KMS-11 (cell line): ENCODE measurements around the gene APOM.

Experiments used
- H2AFZ ChIP-seq: fragments of 200-600 bp; sonication (generic); 2 replicates; pipeline ENCODE4 v1.6.1; 2016; ENCODE audit warnings: antibody characterized with exemption, mixed run types, low read depth
- H3K27ac ChIP-seq: fragments of 200-600 bp; sonication (generic); 2 replicates; pipeline ENCODE4 v1.6.1; 2016; ENCODE audit warnings: mild to moderate bottlenecking, mixed run types
- H3K27me3 ChIP-seq: fragments of 200-600 bp; sonication (generic); 2 replicates; pipeline ENCODE4 v1.6.1; 2017; ENCODE audit warnings: mild to moderate bottlenecking, low read depth, mixed run types, moderate library complexity; ENCODE audit not compliant: insufficient read depth
- H3K36me3 ChIP-seq: fragments of 200-600 bp; sonication (generic); 2 replicates; pipeline ENCODE4 v1.6.1; 2017; ENCODE audit warnings: mild to moderate bottlenecking, mixed run types; ENCODE audit not compliant: insufficient read depth
- H3K4me1 ChIP-seq: fragments of 200-600 bp; sonication (generic); 2 replicates; pipeline ENCODE4 v1.6.1; 2016; ENCODE audit warnings: mild to moderate bottlenecking, low read depth, mixed run types; ENCODE audit not compliant: poor library complexity, severe bottlenecking
- H3K4me2 ChIP-seq: fragments of 200-600 bp; sonication (generic); 2 replicates; pipeline ENCODE4 v1.7.0; 2016; ENCODE audit warnings: mild to moderate bottlenecking, mixed run types
- H3K4me3 ChIP-seq: fragments of 200-600 bp; sonication (generic); IDR thresholded peaks from 2 replicates; pipeline ENCODE4 v1.6.1; 2017; ENCODE audit warnings: low read depth, low read length, mixed read lengths; ENCODE audit not compliant: insufficient read depth
- H3K79me2 ChIP-seq: fragments of 200-600 bp; sonication (generic); 2 replicates; pipeline ENCODE4 v1.6.1; 2016; ENCODE audit warnings: low read depth, mixed run types; ENCODE audit not compliant: insufficient read depth
- H3K9ac ChIP-seq: fragments of 200-600 bp; sonication (generic); 2 replicates; pipeline ENCODE4 v1.6.1; 2016; ENCODE audit warnings: mild to moderate bottlenecking, mixed run types
- H4K20me1 ChIP-seq: fragments of 200-600 bp; sonication (generic); 2 replicates; pipeline ENCODE4 v1.6.1; 2016; ENCODE audit warnings: mild to moderate bottlenecking, mixed run types; ENCODE audit not compliant: insufficient read depth
- CTCF ChIP-seq: fragments of 200-600 bp; sonication (generic); conservative IDR thresholded peaks from 2 replicates; pipeline ENCODE4 v1.6.1; 2017; ENCODE audit warnings: low read depth, mild to moderate bottlenecking, antibody characterized with exemption, low read length, moderate library complexity, mixed read lengths

The APOM gene

GRCh38 chr6:31622684-31623091 lies 33.0 kb upstream of the APOM start:
- peaks cover 17% of the 10 kb centered on the region for H3K4me1 ChIP-seq
- peaks cover 39% of the 10 kb centered on the region for H3K79me2 ChIP-seq
- H3K27ac ChIP-seq: no peak overlapping the region
- H3K4me3 ChIP-seq: no peak overlapping the region
- peaks cover 28% of the 10 kb centered on the region; the same call in 1 of the 2 replicates for H3K36me3 ChIP-seq
- TF ChIP-seq CTCF: no peak
- H2AFZ ChIP-seq: no peak overlapping the region
- no peaks in the 10 kb centered on the region for H4K20me1 ChIP-seq
- peak overlapping the region; percentile 92; the same call in 1 of the 2 replicates for H3K4me2 ChIP-seq
- H3K27me3 ChIP-seq: no peaks in the 10 kb centered on the region
- no peak overlapping the region for H3K9ac ChIP-seq

GRCh38 chr6:31624070-31624469 lies 31.6 kb upstream of the APOM start:
- Histone ChIP-seq H3K4me1 (peaks cover 16% of the 10 kb centered on the region), H3K9ac (no peak overlapping the region), H2AFZ (no peak overlapping the region), H3K4me3 (no peak overlapping the region), H3K27ac (no peak overlapping the region), H4K20me1 (no peaks in the 10 kb centered on the region), H3K27me3 (no peaks in the 10 kb centered on the region), H3K79me2 (peaks cover 39% of the 10 kb centered on the region), H3K36me3 (peaks cover 28% of the 10 kb centered on the region; the same call in 1 of the 2 replicates), H3K4me2 (no peak overlapping the region)
- no peak for TF ChIP-seq CTCF

GRCh38 chr6:31626952-31627351 lies 28.7 kb upstream of the APOM start:
- TF ChIP-seq CTCF: no peak
- Histone ChIP-seq H3K4me2 (no peak overlapping the region), H3K9ac (no peak overlapping the region), H4K20me1 (no peaks in the 10 kb centered on the region), H3K27ac (no peak overlapping the region), H3K4me1 (peaks cover 9% of the 10 kb centered on the region), H3K4me3 (no peak overlapping the region), H3K36me3 (peaks cover 31% of the 10 kb centered on the region; the same call in 1 of the 2 replicates), H2AFZ (no peak overlapping the region), H3K27me3 (no peaks in the 10 kb centered on the region), H3K79me2 (peaks cover 27% of the 10 kb centered on the region)

- H3K36me3 ChIP-seq: peaks cover 31% of the 10 kb centered on the region; the same call in 1 of the 2 replicates
- H3K27ac ChIP-seq: no peak overlapping the region
- no peak for TF ChIP-seq CTCF
- no peaks in the 10 kb centered on the region for H3K27me3 ChIP-seq
- H4K20me1 ChIP-seq: no peaks in the 10 kb centered on the region
- no peak overlapping the region for H3K9ac ChIP-seq
- no peak overlapping the region for H2AFZ ChIP-seq
- peaks cover under 1% of the 10 kb centered on the region for H3K4me1 ChIP-seq
- no peak overlapping the region for H3K4me2 ChIP-seq
- peaks cover 18% of the 10 kb centered on the region for H3K79me2 ChIP-seq
- no peak overlapping the region for H3K4me3 ChIP-seq
Observed at GRCh38 chr6:31627690-31628287, 27.9 kb upstream of the APOM start.
